CD14-positive monocyte (primary cell): Measurements from ENCODE around the gene SULF2. TPM values are rescaled to one million over a fixed set of nuclear protein-coding genes. Genes with fewer than 3 reads are reported as not detected.

Source experiments
- DNase-seq, 3 donors: peaks; one replicate each; pipeline ENCODE4 v3.0.0-alpha.2; 2011 to 2022
- H2AFZ ChIP-seq: 2 replicates; pipeline ENCODE4 v1.6.0; 2012; ENCODE audit warnings: mild to moderate bottlenecking, low read depth, low read length, inconsistent platforms; ENCODE audit not compliant: insufficient read depth, poor library complexity, severe bottlenecking
- H3K27ac ChIP-seq, 2 donors: 1 replicate in 1 of 2; 2 replicates in 1 of 2; pipeline ENCODE4 v1.5.1; 2012 to 2013; ENCODE audit warnings: low read length in 2 of 2, control low read depth in 1 of 2, inconsistent platforms in 1 of 2, low read depth in 1 of 2, mild to moderate bottlenecking in 1 of 2
- H3K27me3 ChIP-seq, 2 donors: one replicate each; pipeline versions ENCODE4 v1.6.0 to v1.6.1; 2011 to 2013; ENCODE audit warnings: low read length in 2 of 2; ENCODE audit not compliant: control insufficient read depth in 2 of 2, insufficient read depth in 2 of 2
- H3K36me3 ChIP-seq, 2 donors: replicated peaks in 1 of 2; 1 replicate in 1 of 2; 2 replicates in 1 of 2; pipeline versions ENCODE4 v1.5.1 to v1.6.1; 2012 to 2013; ENCODE audit warnings: low read length in 2 of 2, control low read depth in 1 of 2, inconsistent platforms in 1 of 2, mild to moderate bottlenecking in 1 of 2; ENCODE audit not compliant: insufficient read depth in 2 of 2, control insufficient read depth in 1 of 2
- H3K4me1 ChIP-seq, 2 donors: 1 replicate in 1 of 2; 2 replicates in 1 of 2; pipeline versions ENCODE4 v1.5.1 to v1.6.1; 2012 to 2013; ENCODE audit warnings: low read length in 2 of 2, control low read depth in 1 of 2, inconsistent platforms in 1 of 2, mild to moderate bottlenecking in 1 of 2, moderate library complexity in 1 of 2; ENCODE audit not compliant: insufficient read depth in 2 of 2, control insufficient read depth in 1 of 2
- H3K4me2 ChIP-seq: replicated peaks from 2 replicates; pipeline ENCODE3; 2012; ENCODE audit warnings: low read length, moderate library complexity, mild to moderate bottlenecking; ENCODE audit not compliant: poor library complexity, severe bottlenecking; ENCODE audit errors: extremely low read depth
- H3K4me3 ChIP-seq, 3 experiments: fragments of 200-600 bp in 1 of 3; sonication (generic) in 1 of 3; replicated peaks in 1 of 3; 1 replicate in 2 of 3; 2 replicates in 1 of 3; pipeline ENCODE4 v1.5.1; 2011 to 2013; ENCODE audit warnings: low read length in 3 of 3, mild to moderate bottlenecking in 3 of 3, control low read depth in 2 of 3, low read depth in 2 of 3, inconsistent platforms in 1 of 3, moderate library complexity in 1 of 3
- H3K79me2 ChIP-seq: 2 replicates; pipeline ENCODE4 v1.6.0; 2012; ENCODE audit warnings: mild to moderate bottlenecking, control low read depth, inconsistent platforms, low read length, moderate library complexity; ENCODE audit not compliant: insufficient read depth
- H3K9ac ChIP-seq: 2 replicates; pipeline ENCODE4 v1.6.0; 2017; ENCODE audit warnings: low read length, mild to moderate bottlenecking; ENCODE audit not compliant: insufficient read depth, poor library complexity, severe bottlenecking
- H3K9me3 ChIP-seq, 2 donors: replicated peaks in 1 of 2; 1 replicate in 1 of 2; 2 replicates in 1 of 2; pipeline versions ENCODE4 v1.5.1 to v1.6.1; 2012 to 2013; ENCODE audit warnings: low read length in 2 of 2, control low read depth in 1 of 2; ENCODE audit not compliant: control insufficient read depth in 1 of 2, insufficient read depth in 1 of 2
- H4K20me1 ChIP-seq: 2 replicates; pipeline ENCODE4 v1.6.0; 2012; ENCODE audit warnings: mild to moderate bottlenecking, low read length, control low read depth, moderate library complexity; ENCODE audit not compliant: insufficient read depth
- H3K27ac Mint-ChIP-seq, 7 donors: one replicate each; pipeline ENCODE4 v1.8.0; 2020; ENCODE audit warnings: mild to moderate bottlenecking in 7 of 7, mixed read lengths in 7 of 7, moderate library complexity in 6 of 7, inconsistent platforms in 2 of 7
- H3K27me3 Mint-ChIP-seq, 3 donors: one replicate each; pipeline ENCODE4 v1.8.0; 2021 to 2022; ENCODE audit warnings: low read depth in 3 of 3, mild to moderate bottlenecking in 3 of 3, mixed read lengths in 3 of 3, moderate library complexity in 3 of 3, inconsistent platforms in 1 of 3
- H3K36me3 Mint-ChIP-seq, 2 donors: one replicate each; pipeline ENCODE4 v1.8.0; 2020; ENCODE audit warnings: mixed read lengths in 2 of 2, inconsistent platforms in 1 of 2, mild to moderate bottlenecking in 1 of 2
- H3K4me1 Mint-ChIP-seq: one replicate; pipeline ENCODE4 v1.8.0; 2020; ENCODE audit warnings: mild to moderate bottlenecking, mixed read lengths
- H3K4me3 Mint-ChIP-seq, 2 donors: one replicate each; pipeline ENCODE4 v1.8.0; 2020; ENCODE audit warnings: mild to moderate bottlenecking in 2 of 2, mixed read lengths in 2 of 2, moderate library complexity in 1 of 2
- H3K9me3 Mint-ChIP-seq, 7 donors: one replicate each; pipeline ENCODE4 v1.8.0; 2020 to 2022; ENCODE audit warnings: mixed read lengths in 7 of 7, mild to moderate bottlenecking in 6 of 7, moderate library complexity in 6 of 7, inconsistent platforms in 2 of 7
- WGBS: methylation state at CpG from one replicate; pipeline ENCODE4 v1.1.5; 2013; ENCODE audit warnings: missing lambda C conversion rate; ENCODE audit not compliant: insufficient coverage; 5-methylcytosine and 5-hydroxymethylcytosine counted together
- intact Hi-C, 2 donors: fragments of 100-400 bp; cut with micrococcal nuclease; formaldehyde crosslinking; loops; one replicate each; pipeline versions ENCODE4 v1.15.0 to v1.15.1; 2023
- polyA plus RNA-seq, 3 donors: library from polyadenylated mRNA; depleted of rRNA in 1 of 3; unstranded in 2 of 3; stranded (reverse) in 1 of 3; fragments of 300-500 nt in 2 of 3; fragments of >200 nt in 1 of 3; fragmentation: Illumina TruSeq in 2 of 3; gene quantifications; 1 replicate in 2 of 3; 2 replicates in 1 of 3; pipeline ENCODE4 v1.2.3, GENCODE V29; 2012 to 2021
- TF ChIP-seq, protein P1 (sequence below): fragments of 200-600 bp; IDR thresholded peaks from one replicate; pipeline ENCODE4 v1.8.0; 2022; ENCODE audit warnings: antibody characterized with exemption, mild to moderate bottlenecking

The SULF2 gene
- polyA plus RNA-seq, 3 donors = 60.3 to 156 (median 75.5) TPM

DNA sequence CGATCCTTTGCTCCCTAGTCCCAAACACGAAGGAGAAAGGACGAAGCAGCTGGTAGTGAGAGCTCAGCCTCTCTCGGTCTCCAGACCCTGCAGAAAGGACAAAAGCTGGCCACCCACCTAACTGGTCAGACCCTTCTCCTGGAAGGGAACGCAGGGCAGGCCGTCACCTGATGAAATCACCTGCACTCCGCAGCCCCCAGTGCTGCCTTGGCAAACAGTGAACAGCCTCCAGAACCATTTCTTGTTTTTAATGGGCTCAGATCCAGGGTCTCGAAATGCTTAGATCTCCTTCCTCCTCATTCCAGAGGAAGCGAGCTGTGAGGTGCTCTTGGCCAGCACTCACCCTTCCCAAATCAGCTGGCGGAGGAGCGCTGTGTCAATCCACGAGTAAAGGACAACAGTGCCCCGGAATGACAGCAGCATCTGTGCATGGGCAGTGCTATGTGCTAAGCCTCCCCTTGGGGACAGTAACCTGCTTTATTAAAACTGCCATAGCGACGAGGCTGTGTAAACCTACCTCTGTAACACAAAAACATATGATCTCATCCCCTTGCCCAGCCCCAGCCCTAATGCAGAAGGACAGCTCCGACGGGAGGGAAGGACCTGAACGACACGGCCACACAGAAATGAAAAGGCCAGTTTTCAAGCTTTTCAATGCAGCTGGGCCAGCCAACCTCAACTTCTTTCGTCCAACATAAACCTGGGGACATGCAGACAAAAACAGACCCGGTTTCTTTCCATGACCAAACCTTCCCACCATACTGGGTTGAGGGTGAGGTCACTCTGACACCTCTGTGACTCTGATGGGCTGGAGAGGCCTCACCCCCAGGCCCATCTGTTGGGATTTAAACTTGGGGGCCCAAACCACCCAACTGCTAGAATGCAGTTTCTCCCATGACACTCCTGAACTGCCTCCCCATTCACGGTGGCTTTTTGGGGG is 43.3 kb downstream of the SULF2 start:
- Mint-ChIP-seq H3K27ac (peak overlapping the region; percentile 98 to 99 (median 99)), H3K36me3 (peaks cover 77 to 87% of the 10 kb centered on the region in 2 donors), H3K4me1 (peaks cover 78% of the 10 kb centered on the region), H3K9me3 (peaks cover 0 to 6% (median 2%) of the 10 kb centered on the region in 7 donors), H3K4me3 (no peak overlapping the region), H3K27me3 (no peaks in the 10 kb centered on the region)
- DNase-seq = no peak
- no peaks in the 10 kb centered on the region for H3K9me3 ChIP-seq
- peak overlapping the region; percentile 92 to 94 for H3K27ac ChIP-seq
- intact Hi-C loops = loop anchor here in 1 of 2 donors (2.0 to 10.0 kb wide), 2 partner anchors 15 to 1183 kb away; partner anchors contain the start of gene ARFGEF2
- H3K79me2 ChIP-seq = peaks cover 86% of the 10 kb centered on the region
- H2AFZ ChIP-seq = no peak overlapping the region
- peaks cover 56 to 79% of the 10 kb centered on the region in 2 donors for H3K4me1 ChIP-seq
- H3K4me2 ChIP-seq = peak overlapping the region; percentile 55
- H3K9ac ChIP-seq = peak overlapping the region; percentile 48
- 91% methylated on average over 17 of the region's 22 CpGs for WGBS
- no peaks in the 10 kb centered on the region for H4K20me1 ChIP-seq
- H3K4me3 ChIP-seq = peak overlapping the region in 1 of 3 experiments; percentile 48
- H3K36me3 ChIP-seq = peaks cover 6 to 65% of the 10 kb centered on the region in 2 donors
- TF ChIP-seq, protein P1, sequence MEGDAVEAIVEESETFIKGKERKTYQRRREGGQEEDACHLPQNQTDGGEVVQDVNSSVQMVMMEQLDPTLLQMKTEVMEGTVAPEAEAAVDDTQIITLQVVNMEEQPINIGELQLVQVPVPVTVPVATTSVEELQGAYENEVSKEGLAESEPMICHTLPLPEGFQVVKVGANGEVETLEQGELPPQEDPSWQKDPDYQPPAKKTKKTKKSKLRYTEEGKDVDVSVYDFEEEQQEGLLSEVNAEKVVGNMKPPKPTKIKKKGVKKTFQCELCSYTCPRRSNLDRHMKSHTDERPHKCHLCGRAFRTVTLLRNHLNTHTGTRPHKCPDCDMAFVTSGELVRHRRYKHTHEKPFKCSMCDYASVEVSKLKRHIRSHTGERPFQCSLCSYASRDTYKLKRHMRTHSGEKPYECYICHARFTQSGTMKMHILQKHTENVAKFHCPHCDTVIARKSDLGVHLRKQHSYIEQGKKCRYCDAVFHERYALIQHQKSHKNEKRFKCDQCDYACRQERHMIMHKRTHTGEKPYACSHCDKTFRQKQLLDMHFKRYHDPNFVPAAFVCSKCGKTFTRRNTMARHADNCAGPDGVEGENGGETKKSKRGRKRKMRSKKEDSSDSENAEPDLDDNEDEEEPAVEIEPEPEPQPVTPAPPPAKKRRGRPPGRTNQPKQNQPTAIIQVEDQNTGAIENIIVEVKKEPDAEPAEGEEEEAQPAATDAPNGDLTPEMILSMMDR = no peak
- no peaks in the 10 kb centered on the region for H3K27me3 ChIP-seq

DNA sequence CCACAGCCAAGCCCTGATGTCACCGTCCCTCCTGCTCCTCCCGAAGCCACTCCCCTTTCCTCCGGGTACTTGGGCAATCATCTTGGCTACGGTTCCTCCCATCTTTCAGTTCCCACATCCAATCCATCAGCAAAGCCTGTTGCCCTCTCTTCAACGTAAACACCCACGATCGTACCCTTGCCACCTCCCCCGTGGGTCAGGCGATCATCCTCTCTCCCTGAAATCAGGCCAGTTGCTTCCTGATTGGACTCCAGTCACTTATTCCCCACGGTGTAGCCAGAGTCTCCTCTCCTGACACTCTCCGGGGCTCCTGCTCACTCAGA is 44.5 kb downstream of the SULF2 start:
- H3K27ac Mint-ChIP-seq = peak overlapping the region; percentile 98 to 99 (median 99)
- Histone ChIP-seq H3K4me1 (peaks cover 58 to 79% of the 10 kb centered on the region in 2 donors), H2AFZ (no peak overlapping the region), H3K79me2 (peaks cover 87% of the 10 kb centered on the region), H3K27ac (peak overlapping the region; percentile 92 to 94), H3K36me3 (peaks cover 11 to 64% of the 10 kb centered on the region in 2 donors), H3K4me3 (peak overlapping the region in 1 of 3 experiments; percentile 48), H4K20me1 (no peaks in the 10 kb centered on the region), H3K27me3 (no peaks in the 10 kb centered on the region), H3K9me3 (no peaks in the 10 kb centered on the region), H3K9ac (peak overlapping the region; percentile 48), H3K4me2 (peak overlapping the region; percentile 55)
- H3K36me3 Mint-ChIP-seq = peaks cover 76 to 87% of the 10 kb centered on the region in 2 donors
- DNase-seq = peak; percentile 97 to 99 (median 98)
- peak overlapping the region; percentile 64 to 76 for H3K4me3 Mint-ChIP-seq
- H3K9me3 Mint-ChIP-seq = peaks cover 0 to 8% (median 2%) of the 10 kb centered on the region in 7 donors
- intact Hi-C loops = loop anchor here in 1 of 2 donors (2.0 to 10.0 kb wide), 2 partner anchors 14 to 1184 kb away; partner anchors contain the start of gene ARFGEF2
- TF ChIP-seq, protein P1 = no peak
- H3K27me3 Mint-ChIP-seq = no peaks in the 10 kb centered on the region
- 9% methylated on average over 11 of the region's 11 CpGs for WGBS
- peaks cover 80% of the 10 kb centered on the region for H3K4me1 Mint-ChIP-seq
